HG03280 (cell line): Measurements from ENCODE around the gene FBXO36.

Source experiments
- ATAC-seq: cut with Tn5 transposase; IDR thresholded peaks from one replicate; pipeline ENCODE4 v1.9.1; 2021; ENCODE audit warnings: mild to moderate bottlenecking, moderate library complexity; ENCODE audit not compliant: unreplicated experiment

Gene FBXO36

GRCh38 chr2:230043461-230043860 is 121.2 kb downstream of the FBXO36 start:
- ATAC-seq, result no peak

- ATAC-seq, result no peak
Measured at GRCh38 chr2:230046491-230046890, 124.2 kb downstream of the FBXO36 start.

GRCh38 chr2:230048010-230048671 is 125.8 kb downstream of the FBXO36 start:
- ATAC-seq, result no peak

GRCh38 chr2:230050136-230050535 is 127.8 kb downstream of the FBXO36 start:
- ATAC-seq, result no peak

GRCh38 chr2:230052299-230052698 is 130.0 kb downstream of the FBXO36 start:
- ATAC-seq, result no peak

GRCh38 chr2:230053753-230054478 is 131.6 kb downstream of the FBXO36 start:
- ATAC-seq, result no peak

- no peak for ATAC-seq
Measured at GRCh38 chr2:230060672-230061293, 138.5 kb downstream of the FBXO36 start.
